Stimulated activated naive CD4-positive, alpha-beta T cell (primary cell): ENCODE data around the gene CNTN4.

Source experiments
- DNase-seq, 6 experiments: peaks; one replicate each; lab custom pipeline; 2025; lab: John Stamatoyannopoulos, UW

CNTN4 gene

DNA sequence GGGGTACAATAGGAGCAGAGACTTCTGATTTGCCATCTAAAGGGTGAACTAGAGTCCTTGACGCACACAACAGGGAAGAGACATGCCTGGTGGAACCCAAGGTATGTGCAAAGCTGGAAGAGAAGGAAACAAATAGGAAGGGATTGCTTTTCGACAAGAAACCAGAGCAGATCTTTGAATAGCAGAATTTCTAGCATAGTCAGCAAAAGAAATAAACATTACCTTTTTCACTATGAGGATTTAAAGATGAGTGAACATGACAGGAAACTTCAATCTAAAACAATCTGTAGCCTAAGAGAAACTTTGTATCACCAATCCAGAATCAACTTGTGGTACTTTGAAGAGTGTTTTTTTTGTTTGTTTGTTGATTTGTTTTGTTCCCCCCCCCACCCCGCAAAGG, 1006.6 kb downstream of the CNTN4 start:
- DNase-seq, result no peak

DNA sequence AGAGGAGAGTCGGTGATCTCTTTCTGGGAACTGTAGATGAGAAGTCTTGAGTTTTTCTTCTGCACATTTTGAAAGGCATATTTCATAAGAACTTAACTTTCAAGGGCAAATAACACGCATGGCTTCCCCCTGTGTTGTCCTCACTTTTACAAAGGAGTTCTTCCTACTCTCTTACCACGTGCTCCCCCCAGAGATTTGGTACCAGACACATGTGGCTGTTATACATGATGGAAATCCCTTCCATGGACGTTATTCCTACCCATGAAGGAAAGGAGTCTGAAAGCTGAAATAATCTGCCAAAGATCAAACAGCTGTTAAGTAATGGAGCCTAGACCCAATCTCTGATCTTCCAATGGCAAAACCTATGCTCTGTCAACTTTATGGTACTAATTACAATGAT, 1007.1 kb downstream of the CNTN4 start:
- no peak for DNase-seq

DNA sequence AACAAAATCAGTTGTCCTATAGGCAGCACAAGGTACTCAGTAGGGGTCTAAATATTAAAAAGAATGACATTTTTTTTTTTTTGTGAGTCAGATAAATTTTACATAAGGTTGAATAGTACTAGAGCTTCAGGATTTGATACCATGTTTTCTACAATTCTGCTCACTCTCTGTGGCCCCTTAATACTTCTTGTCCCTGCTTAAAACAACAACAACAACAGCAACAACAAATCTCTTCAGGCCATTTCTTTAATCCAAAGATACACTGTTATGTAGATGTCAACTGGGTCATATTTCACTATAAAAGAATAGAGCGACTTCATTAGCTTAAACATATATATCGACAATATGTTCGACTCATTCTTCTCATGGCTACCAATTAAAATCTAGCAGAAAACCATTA, 1008.5 kb downstream of the CNTN4 start:
- DNase-seq, result no peak
